K562 (cell line): Measurements from ENCODE around the gene RCOR2. TPM values are rescaled to one million over a fixed set of nuclear protein-coding genes. Genes with fewer than 3 reads are reported as not detected.
A peak's percentile ranks its signal among the peaks of the same experiment; 100 is the strongest.

ENCODE experiments used
- ATAC-seq: fragments of 200-7000 bp; cut with Tn5 transposase; 3 replicates; pipeline ENCODE4 v1.9.1; 2020; ENCODE audit warnings: moderate library complexity
- BruUV-seq: library from RNA; stranded (reverse); fragments of 400-500 nt; replicated peaks from 2 replicates; lab custom pipeline; 2021; lab: Mats Ljungman, UMichigan
- CTCF ChIA-PET: fragments of 300-600 bp; formaldehyde crosslinking; extraction: SDS; loops from one replicate; lab custom pipeline; 2021; ENCODE audit warnings: low intra/inter-chr PET ratio; lab: Yijun Ruan, JAX
- POLR2A ChIA-PET: fragments of 300-600, 350-650 bp; sonication (Branson Sonifier 250); formaldehyde crosslinking; extraction: SDS; loops from one replicate; lab custom pipeline; 2021; ENCODE audit warnings: antibody characterized with exemption, inconsistent platforms; lab: Yijun Ruan, JAX
- DNase-seq, 4 experiments: peaks; one replicate each; pipeline versions ENCODE4 v3.0.0 to v3.0.0-alpha.2; 2011 to 2018; ENCODE audit warnings: low spot score in 3 of 4, mixed read lengths in 3 of 4; ENCODE audit errors: extremely low read depth in 1 of 4
- FAIRE-seq: peaks from 2 replicates; lab custom pipeline; 2011; peaks lifted over from hg19 to GRCh38; lab: Jason Lieb, UNC
- H2AFZ ChIP-seq: 2 replicates; pipeline ENCODE4 v1.6.0; 2011; ENCODE audit warnings: low read depth, low read length, control low read depth, inconsistent platforms
- H3K27ac ChIP-seq: fragments of 200-600 bp; 3 replicates; pipeline ENCODE4 v1.8.0; 2011; ENCODE audit warnings: low read depth, mild to moderate bottlenecking, control low read depth, inconsistent platforms, low read length, moderate library complexity, mixed read lengths; ENCODE audit errors: extremely low read depth
- H3K27me3 ChIP-seq, 2 experiments: fragments of 300-600 bp in 1 of 2; 2 replicates in 1 of 2; 3 replicates in 1 of 2; pipeline versions ENCODE4 v1.6.0 to v1.8.0; 2011; ENCODE audit warnings: inconsistent platforms in 2 of 2, low read length in 2 of 2, mild to moderate bottlenecking in 1 of 2, mixed read lengths in 1 of 2, moderate library complexity in 1 of 2; ENCODE audit not compliant: control insufficient read depth in 2 of 2, insufficient read depth in 2 of 2
- H3K36me3 ChIP-seq: fragments of 300-600 bp; 3 replicates; pipeline ENCODE4 v1.8.0; 2011; ENCODE audit warnings: mild to moderate bottlenecking, low read length, inconsistent platforms; ENCODE audit not compliant: control insufficient read depth, insufficient read depth
- H3K4me1 ChIP-seq, 2 experiments: fragments of 200-600 bp in 1 of 2; replicated peaks in 1 of 2; 2 replicates in 1 of 2; 3 replicates in 1 of 2; pipeline versions ENCODE4 v1.5.1 to v1.8.0; 2011; ENCODE audit warnings: inconsistent platforms in 2 of 2, low read length in 2 of 2, mild to moderate bottlenecking in 1 of 2, mixed read lengths in 1 of 2, moderate library complexity in 1 of 2; ENCODE audit not compliant: control insufficient read depth in 2 of 2, insufficient read depth in 2 of 2
- H3K4me2 ChIP-seq: 2 replicates; pipeline ENCODE4 v1.6.1; 2011; ENCODE audit warnings: low read length, control low read depth, inconsistent platforms, mixed read lengths; ENCODE audit not compliant: insufficient read depth
- H3K4me3 ChIP-seq: fragments of 200-600 bp; sonication (generic), shearing (Covaris generic); 2 replicates; pipeline ENCODE4 v1.5.1; 2016; ENCODE audit warnings: control low read depth, inconsistent platforms
- H3K79me2 ChIP-seq: fragments of 200-600 bp; 3 replicates; pipeline ENCODE4 v1.8.0; 2011; ENCODE audit warnings: low read length, inconsistent platforms; ENCODE audit not compliant: control insufficient read depth, insufficient read depth
- H3K9ac ChIP-seq, 2 experiments: 2 replicates each; pipeline versions ENCODE4 v1.6.0 to v1.6.1; 2011; ENCODE audit warnings: low read depth in 2 of 2, low read length in 2 of 2, control low read depth in 1 of 2, inconsistent platforms in 1 of 2, mild to moderate bottlenecking in 1 of 2, mixed read lengths in 1 of 2; ENCODE audit not compliant: insufficient read depth in 1 of 2
- H3K9me1 ChIP-seq: one replicate; pipeline ENCODE4 v1.6.0; 2011; ENCODE audit warnings: inconsistent platforms, mild to moderate bottlenecking, low read length, moderate library complexity; ENCODE audit not compliant: control insufficient read depth, insufficient read depth
- H3K9me3 ChIP-seq: replicated peaks from 2 replicates; pipeline ENCODE4 v1.5.1; 2011; ENCODE audit warnings: low read depth, low read length, inconsistent platforms; ENCODE audit not compliant: control insufficient read depth, insufficient read depth
- H4K20me1 ChIP-seq: replicated peaks from 2 replicates; pipeline ENCODE4 v1.6.1; 2011; ENCODE audit warnings: low read length, inconsistent platforms, mixed read lengths; ENCODE audit not compliant: control insufficient read depth, insufficient read depth
- CBX1 ChIP-seq: sonication (generic); IDR thresholded peaks from 2 replicates; pipeline ENCODE4 v1.6.1; 2016; ENCODE audit warnings: antibody characterized with exemption, low read depth, mild to moderate bottlenecking
- CHD7 ChIP-seq: fragments of 200-600 bp; sonication (generic); IDR thresholded peaks from one replicate; pipeline ENCODE4 v1.6.1; 2012; ENCODE audit warnings: mild to moderate bottlenecking, low read depth, low read length, inconsistent platforms
- LEF1 ChIP-seq: fragments of 450-650 bp; IDR thresholded peaks from 2 replicates; pipeline ENCODE4 v1.6.1; 2016; ENCODE audit warnings: mild to moderate bottlenecking
- NFRKB ChIP-seq: fragments of 450-650 bp; IDR thresholded peaks from 2 replicates; pipeline ENCODE4 v1.6.1; 2016; ENCODE audit warnings: low read depth
- YY1 ChIP-seq, 3 experiments: IDR thresholded peaks; 2 replicates each; pipeline ENCODE4 v1.6.1; 2011; ENCODE audit warnings: low read length in 2 of 3, mild to moderate bottlenecking in 2 of 3, moderate library complexity in 2 of 3, borderline replicate concordance in 1 of 3, control low read depth in 1 of 3, low read depth in 1 of 3; ENCODE audit not compliant: insufficient read depth in 3 of 3, insufficient replicate concordance in 2 of 3, control insufficient read depth in 1 of 3, insufficient read length in 1 of 3; ENCODE audit errors: extremely low read depth in 1 of 3
- ZFP30 ChIP-seq: fragments of 250-450 bp; sonication (Bioruptor Pico); IDR thresholded peaks from 2 replicates; pipeline ENCODE4 v1.8.0; 2022; ENCODE audit warnings: moderate library complexity, mild to moderate bottlenecking, inconsistent platforms, borderline replicate concordance
- WGBS: fragments of 100-300 bp; shearing (Covaris generic); methylation state at CpG from one replicate; pipeline ENCODE4 v1.1.6; 2016; ENCODE audit warnings: low coverage, mixed read lengths; ENCODE audit not compliant: insufficient coverage; ENCODE audit errors: missing lambda C conversion rate; 5-methylcytosine and 5-hydroxymethylcytosine counted together
- in situ Hi-C: fragments of 300-500 bp; cut with MboI; formaldehyde crosslinking; loops from 4 replicates; pipeline ENCODE4 v1.15.0; 2018; ENCODE audit warnings: inconsistent platforms, mixed read lengths
- intact Hi-C: fragments of 100-400 bp; cut with micrococcal nuclease; formaldehyde crosslinking; loops from 2 replicates; pipeline ENCODE4 v1.14.2; 2022
- polyA plus RNA-seq, 8 experiments: library from polyadenylated mRNA; depleted of rRNA in 4 of 8; stranded (reverse) in 5 of 8; unstranded in 3 of 8; fragments of >200 nt; fragmentation: Nextera tagmentation in 2 of 8; fragmentation: Illumina TruSeq in 1 of 8; extraction: Ambion mirVana in 2 of 8; extraction: Trizol in 1 of 8; gene quantifications; 2 replicates each; pipeline versions ENCODE4 v1.2.1 to v1.2.3, GENCODE V29; 2011 to 2014; ENCODE audit warnings: inconsistent platforms in 1 of 8, missing spikeins in 1 of 8
- total RNA-seq, 7 experiments: library from RNA; depleted of rRNA in 6 of 7; stranded (reverse); fragments of >200 nt in 6 of 7; fragmentation: Illumina TruSeq in 2 of 7; extraction: Trizol in 2 of 7; gene quantifications; 2 replicates each; pipeline versions ENCODE4 v1.2.1 to v1.2.3, GENCODE V29; 2011 to 2021; ENCODE audit warnings: low replicate concordance in 1 of 7

RCOR2 gene
- total and polyA plus RNA-seq, 9 of the 15 experiments (the other 6 are each of a cell fraction or from before 2014, with no cell fraction given): 0.04 to 6.5 (median 2.5) TPM; not detected in 1

GRCh38 chr11:63918507-63919191 lies 1.7 kb upstream of the RCOR2 start:
- Histone ChIP-seq H3K9me3 (no peaks in the 10 kb centered on the region), H3K27me3 (no peaks in the 10 kb centered on the region), H3K9me1 (no peaks in the 10 kb centered on the region), H3K79me2 (no peaks in the 10 kb centered on the region), H3K4me1 (peaks cover 46 to 74% of the 10 kb centered on the region in 2 experiments), H3K9ac (peak overlapping the region; percentile 69 to 95), H3K36me3 (0 out of 3 replicates have a peak, but pooled peaks cover 2% of the 10 kb centered on the region), H3K4me3 (no peak overlapping the region), H3K27ac (peak overlapping the region; percentile 76), H3K4me2 (peak overlapping the region; percentile 83), H2AFZ (peak overlapping the region; percentile 89), H4K20me1 (no peaks in the 10 kb centered on the region)
- ATAC-seq (peak; percentile 21), FAIRE-seq (no peak), DNase-seq (peak in 3 of 4 experiments; percentile 31 to 55 (median 42))
- ChIA-PET CTCF (no interaction called here), POLR2A (no interaction called here)
- in situ Hi-C loops (no loop called here), intact Hi-C loops (loop anchor here (5.0 kb wide), 1 partner anchor 151 kb away; the partner anchor contains the start of gene ZFTA)
- 35% methylated on average over 9 of the region's 9 CpGs for WGBS
- BruUV-seq: no TSS peak
- TF ChIP-seq LEF1: peak; percentile 8; the same call in 1 of the 2 replicates
- TF ChIP-seq NFRKB: 0 out of 2 replicates have a peak, but pooled peaks have one; percentile 1
- TF ChIP-seq ZFP30 (CRISPR knock-in tag): no peak
- 0 out of 2 replicates have a peak, but pooled peaks have one; percentile 8 for TF ChIP-seq CBX1
- peak in 1 of 3 experiments; percentile 62 for TF ChIP-seq YY1 (IDR thresholded peaks at IDR 0.05; ENCODE audit: borderline replicate concordance in 1 of 3, control insufficient read depth in 1 of 3, extremely low read depth in 1 of 3, insufficient read depth in 3 of 3, insufficient read length in 1 of 3, insufficient replicate concordance in 2 of 3, low read depth in 1 of 3, low read length in 2 of 3)
- no peak for TF ChIP-seq CHD7
